NCI-H2227 treated with DMSO at 0.1 percent for 48 hours (cell line): Measurements from ENCODE around the gene STRN4.
"Not testable (repeated sequence)": the region's sequence is repeated elsewhere in the genome, so short reads cannot be mapped to it uniquely, and the experiment has no call there.

Source experiments
- DNase-seq: peaks from one replicate; lab custom pipeline; 2025; lab: John Stamatoyannopoulos, UW

STRN4 gene

DNA sequence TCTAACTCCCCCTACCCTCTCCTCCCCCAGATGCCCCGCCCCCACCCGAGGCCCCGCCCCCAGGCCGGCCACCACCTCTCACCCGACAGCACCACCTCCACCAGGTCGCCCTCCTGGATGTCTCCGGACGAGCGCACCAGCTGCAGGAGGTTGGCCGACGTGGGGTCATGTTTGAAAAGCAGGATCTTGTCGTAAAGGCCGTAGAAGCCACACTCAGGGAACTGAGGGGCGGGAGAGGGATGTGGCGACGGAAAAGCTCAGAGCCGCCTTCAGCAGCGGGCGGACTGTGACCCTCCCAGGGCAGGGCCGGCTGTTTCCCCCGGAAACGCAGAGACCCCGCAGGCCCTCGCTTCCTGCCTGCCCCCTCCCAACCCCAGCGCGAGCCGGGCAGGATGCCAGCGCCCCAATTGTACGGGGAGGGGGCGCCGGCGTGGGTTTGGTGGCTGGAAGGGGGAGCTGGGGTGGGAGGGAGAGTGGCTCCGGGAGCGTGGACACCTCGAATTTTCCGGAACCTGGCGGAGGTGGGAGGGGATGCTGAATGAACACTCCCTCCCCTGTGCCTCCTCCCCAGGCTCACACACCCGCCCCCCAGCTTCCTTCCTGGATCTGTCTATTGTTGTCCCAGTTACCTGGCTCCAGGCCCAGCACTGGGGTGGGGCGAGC is 32.3 kb downstream of the STRN4 start:
- DNase-seq: peak; percentile 9

- DNase-seq: not testable (repeated sequence)
Measured at GRCh38 chr19:46712768-46713338, 33.4 kb downstream of the STRN4 start.

GRCh38 chr19:46710687-46711086 is 35.6 kb downstream of the STRN4 start:
- DNase-seq: no peak

GRCh38 chr19:46704379-46705076 is 41.7 kb downstream of the STRN4 start:
- no peak for DNase-seq

DNA sequence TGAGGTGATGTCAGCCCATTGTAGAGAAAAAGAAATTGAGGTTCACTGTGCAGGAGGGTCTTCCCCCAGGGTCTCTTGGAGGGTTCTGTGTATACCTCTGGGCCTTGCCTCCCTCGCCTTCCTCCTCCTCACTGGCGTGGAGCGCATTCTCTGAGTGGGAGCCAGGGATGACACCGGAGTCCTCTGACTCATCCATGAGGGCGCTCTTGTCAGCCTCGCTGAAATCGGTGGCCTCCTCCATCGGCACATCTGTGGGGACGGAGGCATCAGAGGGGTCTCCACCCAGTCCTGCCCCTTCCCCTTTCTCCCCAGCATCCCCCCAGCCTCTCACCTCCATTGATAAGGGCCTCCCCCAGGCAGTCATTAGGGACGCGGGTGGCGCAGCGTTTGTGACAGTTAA is 45.5 kb downstream of the STRN4 start:
- DNase-seq: no peak

GRCh38 chr19:46698395-46699321 is 47.6 kb downstream of the STRN4 start:
- DNase-seq: no peak

GRCh38 chr19:46697204-46697960 is 48.9 kb downstream of the STRN4 start:
- DNase-seq: no peak

DNA sequence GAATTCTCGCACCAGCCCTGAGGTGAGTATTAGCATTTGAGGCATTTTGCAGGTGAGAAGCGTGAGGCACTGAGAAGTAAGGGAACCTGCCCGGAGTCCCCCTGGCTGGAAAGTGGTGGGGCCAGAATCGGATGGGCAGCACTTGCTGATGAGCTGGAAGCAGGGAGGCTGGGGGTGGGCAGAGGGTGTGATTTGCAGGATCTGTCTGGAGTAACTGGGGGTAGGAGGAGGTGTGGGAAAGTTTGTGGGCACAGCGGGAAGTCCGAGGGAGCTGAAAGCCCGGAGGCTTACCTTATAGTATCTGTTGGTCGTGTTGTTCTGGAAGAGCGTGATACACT is 49.4 kb downstream of the STRN4 start:
- DNase-seq: no peak

DNA sequence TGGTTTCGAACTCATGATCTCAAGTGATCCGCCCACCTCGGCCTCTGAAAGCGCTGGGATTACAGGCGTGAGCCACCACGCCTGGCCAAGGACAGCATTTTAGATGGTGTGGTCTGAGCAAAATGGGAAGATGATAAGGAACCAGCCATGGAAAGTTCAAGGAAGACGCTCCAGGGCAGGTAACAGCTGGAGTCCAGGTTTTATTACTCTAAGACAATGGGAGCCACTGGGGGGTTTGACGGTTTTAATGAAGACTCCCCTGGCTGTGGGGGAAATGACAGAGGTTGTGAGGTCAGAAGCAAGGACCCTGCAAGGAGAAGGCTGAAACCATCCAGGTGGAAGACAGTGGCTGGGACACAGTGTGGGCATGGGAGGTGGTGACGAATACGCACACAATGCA is 50.2 kb downstream of the STRN4 start:
- DNase-seq: no peak

DNA sequence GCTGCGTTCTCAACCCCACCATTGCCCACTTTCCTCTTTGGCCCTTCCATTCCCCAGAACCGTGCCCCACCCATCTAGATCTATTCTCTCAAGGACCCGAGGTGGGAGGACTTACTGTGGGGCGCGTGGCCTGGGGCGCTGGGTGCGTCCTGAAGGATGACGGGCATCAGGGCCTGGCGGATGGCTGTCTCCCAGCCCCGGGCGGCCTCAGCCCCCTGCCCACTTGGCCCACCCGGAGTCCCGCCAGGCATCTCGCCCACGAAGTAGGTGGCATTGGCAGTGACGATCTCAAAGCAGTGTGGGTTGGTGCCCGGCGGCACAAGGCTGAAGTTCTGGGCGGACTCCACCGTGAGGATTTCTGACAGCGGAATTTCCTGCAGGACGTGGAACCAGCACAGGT is 52.5 kb downstream of the STRN4 start:
- no peak for DNase-seq

GRCh38 chr19:46692918-46693722 is 53.1 kb downstream of the STRN4 start:
- DNase-seq: no peak

DNA sequence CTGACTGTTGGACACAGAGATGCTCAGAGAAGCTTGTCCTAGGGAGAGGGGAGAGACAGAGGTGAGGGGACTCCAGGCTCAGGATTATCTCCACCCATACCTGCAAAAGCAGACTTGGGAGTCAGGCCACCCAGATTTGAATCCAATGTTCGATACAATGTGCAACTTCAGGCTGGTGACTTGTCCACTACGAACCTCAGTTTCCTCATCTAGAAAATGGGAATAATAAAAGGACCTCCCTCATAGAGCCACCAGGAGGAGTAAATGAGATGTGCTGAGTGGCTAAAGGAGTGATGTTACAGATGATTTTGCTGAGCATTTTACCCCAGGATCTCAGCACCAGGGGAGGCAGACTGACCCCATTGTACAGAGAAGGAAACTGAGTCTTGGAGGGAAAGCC is 54.3 kb downstream of the STRN4 start:
- no peak for DNase-seq

DNA sequence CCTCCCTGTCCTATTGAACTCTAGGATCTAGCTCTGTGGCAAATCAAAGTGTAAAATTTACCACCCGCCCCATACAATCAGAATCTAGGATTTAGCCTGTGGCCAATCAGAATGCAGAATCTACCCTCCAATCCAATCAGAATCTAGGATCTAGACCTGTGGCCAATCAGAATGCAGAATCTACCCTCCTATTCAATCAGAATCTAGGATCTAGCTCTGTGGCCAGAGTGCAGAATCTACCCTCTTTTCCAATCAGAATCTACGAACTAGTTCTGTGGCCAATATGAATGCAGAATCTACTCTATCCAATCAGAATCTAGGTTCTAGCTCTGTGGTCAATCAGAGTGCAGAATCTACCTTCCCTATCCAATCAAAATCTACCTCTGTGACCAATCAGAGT is 55.1 kb downstream of the STRN4 start:
- DNase-seq: no peak

DNA sequence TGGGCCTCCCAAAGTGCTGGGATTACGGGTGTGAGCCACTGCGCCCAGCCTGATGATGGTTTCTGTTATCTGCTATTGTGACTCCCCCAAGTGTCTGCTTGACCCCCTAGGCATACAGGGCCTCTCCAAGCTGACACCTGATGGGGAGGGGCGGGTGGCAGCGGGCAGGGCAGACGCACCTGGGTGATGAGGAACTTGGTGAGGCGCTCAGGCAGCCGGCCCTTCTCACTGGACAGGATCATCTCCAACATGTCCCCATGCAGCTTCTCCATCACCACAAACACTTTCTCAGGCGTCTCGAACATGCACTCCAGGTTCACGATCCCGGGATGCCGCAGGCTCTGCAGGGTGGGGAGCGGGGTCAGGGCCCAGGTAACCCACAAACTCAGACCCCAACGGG is 56.9 kb downstream of the STRN4 start:
- no peak for DNase-seq

- DNase-seq: no peak
Measured at GRCh38 chr19:46687438-46688145, 58.7 kb downstream of the STRN4 start.

DNA sequence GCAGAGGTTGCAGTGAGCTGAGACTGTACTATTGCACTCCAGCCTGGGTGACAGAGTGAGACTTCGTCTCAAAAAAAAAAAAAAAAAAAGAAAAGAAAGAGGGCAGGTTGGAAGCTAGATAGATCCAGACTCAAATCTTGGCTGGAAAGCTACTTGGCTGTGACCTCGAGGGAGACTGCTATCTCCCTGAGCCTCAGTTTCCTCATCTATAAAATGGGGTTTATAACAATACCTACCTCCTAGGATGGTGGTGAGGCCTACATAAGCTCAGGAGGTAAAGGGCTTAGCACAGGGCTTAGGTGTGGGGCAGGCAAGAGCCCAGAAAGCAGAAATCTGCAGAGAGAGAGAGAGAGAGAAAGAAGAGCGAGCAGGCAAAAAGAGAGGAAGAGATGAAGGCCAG is 61.1 kb downstream of the STRN4 start:
- DNase-seq: no peak

GRCh38 chr19:46678110-46678732 is 68.0 kb downstream of the STRN4 start:
- no peak for DNase-seq

DNA sequence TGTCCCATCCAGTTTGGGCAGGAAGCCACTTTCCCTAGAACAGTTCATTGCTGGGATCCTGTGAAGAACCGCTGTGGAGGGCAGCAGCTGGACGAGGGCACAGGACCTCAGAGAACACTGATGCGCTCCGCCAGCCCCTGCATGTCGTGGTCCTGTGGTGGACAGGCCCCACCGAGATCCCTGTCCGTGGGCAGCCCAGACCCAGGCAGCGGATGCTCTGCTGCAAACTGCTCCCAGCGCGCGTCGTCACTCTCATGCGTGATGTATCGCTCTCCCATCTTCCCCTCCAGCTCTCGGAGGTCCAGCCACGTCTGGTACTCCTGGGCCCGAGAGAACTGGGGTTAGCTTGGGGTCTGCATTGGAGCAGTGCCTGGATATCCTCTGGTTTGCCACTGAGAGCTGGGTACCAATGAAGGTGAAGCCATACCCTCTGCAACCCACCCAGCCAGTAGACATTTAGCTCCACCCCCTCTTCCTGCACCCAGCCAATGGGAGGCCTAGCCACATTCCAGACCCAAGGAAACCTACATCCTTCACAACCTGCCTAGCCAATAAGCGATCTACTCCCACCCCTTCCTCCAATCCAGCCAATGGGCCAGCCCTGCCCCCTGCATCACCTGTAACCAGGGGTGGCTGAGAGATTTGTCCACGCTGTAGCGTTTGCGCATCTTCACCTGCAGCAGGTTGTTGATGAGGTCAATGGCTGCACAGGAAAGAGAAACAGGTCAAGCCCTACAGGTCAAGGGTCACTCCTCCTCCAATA is 71.7 kb downstream of the STRN4 start:
- no peak for DNase-seq

DNA sequence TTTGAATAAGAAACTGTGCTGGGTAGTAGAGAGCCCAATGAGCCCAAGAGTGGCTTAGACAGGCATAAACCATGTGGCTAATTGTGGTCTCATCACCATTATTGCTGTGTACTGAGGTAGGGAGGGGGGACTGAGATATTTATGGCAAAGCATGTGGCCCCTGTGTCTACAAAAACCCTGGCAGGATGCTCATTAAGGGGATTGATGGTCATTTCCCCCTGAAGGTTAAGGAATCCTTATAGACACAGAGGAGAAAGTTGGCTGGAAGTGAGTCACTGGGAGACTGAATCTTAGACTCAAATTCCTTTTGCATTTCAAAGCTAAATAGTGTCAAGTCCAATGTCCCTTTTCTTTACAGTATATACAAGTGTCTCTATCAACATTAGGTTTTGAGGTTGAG is 75.4 kb downstream of the STRN4 start:
- DNase-seq: no peak
